Measurements from ENCODE around the gene SETSIP. TPM values are rescaled to one million over a fixed set of nuclear protein-coding genes. Genes with fewer than 3 reads are reported as not detected.
"Not testable (repeated sequence)": the region's sequence is repeated elsewhere in the genome, so short reads cannot be mapped to it uniquely, and the experiment has no call there.

SETSIP gene
- total RNA-seq, 4 donors from 2014 or later: not detected

GRCh38 chr1:92080128-92080985 is 5.1 kb upstream of the SETSIP start, which contains the start of gene BTBD8:
Gene BTBD8 (plus strand): TSS chr1:92080345. CDS start chr1:92080572, 227 bp downstream.
- WGBS, 2 donors: 1% methylated on average over 46 to 55 of the region's 55 CpGs
- Histone ChIP-seq H3K27me3 (no peaks in the 10 kb centered on the region), H3K36me3 (peaks cover 0 to 8% (median 0%) of the 10 kb centered on the region in 3 donors), H3K27ac (peak within 1 kb of the TSS; percentile 56 to 92 (median 78)), H3K9me3 (peaks cover 0 to 9% (median under 1%) of the 10 kb centered on the region in 4 donors), H3K4me3 (peak within 1 kb of the TSS; percentile 49 to 91 (median 74)), H3K4me1 (peaks cover 0 to 24% (median 0%) of the 10 kb centered on the region in 4 donors)
- peak; percentile 54 to 76 for DNase-seq (ENCODE audit: low spot score in 2 of 2)
- TF ChIP-seq POLR2A (IDR thresholded peaks at IDR 0.05): peak in 1 of 2 donors; percentile 43
- peak; percentile 48 to 77 for TF ChIP-seq EP300 (IDR thresholded peaks at IDR 0.05)
- TF ChIP-seq, protein P1, sequence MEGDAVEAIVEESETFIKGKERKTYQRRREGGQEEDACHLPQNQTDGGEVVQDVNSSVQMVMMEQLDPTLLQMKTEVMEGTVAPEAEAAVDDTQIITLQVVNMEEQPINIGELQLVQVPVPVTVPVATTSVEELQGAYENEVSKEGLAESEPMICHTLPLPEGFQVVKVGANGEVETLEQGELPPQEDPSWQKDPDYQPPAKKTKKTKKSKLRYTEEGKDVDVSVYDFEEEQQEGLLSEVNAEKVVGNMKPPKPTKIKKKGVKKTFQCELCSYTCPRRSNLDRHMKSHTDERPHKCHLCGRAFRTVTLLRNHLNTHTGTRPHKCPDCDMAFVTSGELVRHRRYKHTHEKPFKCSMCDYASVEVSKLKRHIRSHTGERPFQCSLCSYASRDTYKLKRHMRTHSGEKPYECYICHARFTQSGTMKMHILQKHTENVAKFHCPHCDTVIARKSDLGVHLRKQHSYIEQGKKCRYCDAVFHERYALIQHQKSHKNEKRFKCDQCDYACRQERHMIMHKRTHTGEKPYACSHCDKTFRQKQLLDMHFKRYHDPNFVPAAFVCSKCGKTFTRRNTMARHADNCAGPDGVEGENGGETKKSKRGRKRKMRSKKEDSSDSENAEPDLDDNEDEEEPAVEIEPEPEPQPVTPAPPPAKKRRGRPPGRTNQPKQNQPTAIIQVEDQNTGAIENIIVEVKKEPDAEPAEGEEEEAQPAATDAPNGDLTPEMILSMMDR (IDR thresholded peaks at IDR 0.05): peak in 1 of 5 experiments; percentile 40

- 94 to 95% methylated on average over 7 of the region's 7 CpGs for WGBS, 2 donors
- peaks cover 0 to 2% (median 0%) of the 10 kb centered on the region in 3 donors for H3K36me3 ChIP-seq
- TF ChIP-seq, protein P1 (IDR thresholded peaks at IDR 0.05): no peak
- TF ChIP-seq POLR2A (IDR thresholded peaks at IDR 0.05) (no peak), EP300 (IDR thresholded peaks at IDR 0.05) (no peak)
- peak overlapping the region in 3 of 4 donors; percentile 49 to 91 (median 83) for H3K4me3 ChIP-seq
- peak overlapping the region in 3 of 4 donors; percentile 56 to 92 (median 79) for H3K27ac ChIP-seq
- DNase-seq (ENCODE audit: low spot score in 2 of 2): no peak
- peaks cover 0 to 24% (median 0%) of the 10 kb centered on the region in 4 donors for H3K4me1 ChIP-seq
- peaks cover 0 to 1% (median 0%) of the 10 kb centered on the region in 4 donors for H3K9me3 ChIP-seq
- H3K27me3 ChIP-seq: no peaks in the 10 kb centered on the region
These were observed 4.2 kb upstream of the SETSIP start for GRCh38 chr1:92079441-92079840.

DNA sequence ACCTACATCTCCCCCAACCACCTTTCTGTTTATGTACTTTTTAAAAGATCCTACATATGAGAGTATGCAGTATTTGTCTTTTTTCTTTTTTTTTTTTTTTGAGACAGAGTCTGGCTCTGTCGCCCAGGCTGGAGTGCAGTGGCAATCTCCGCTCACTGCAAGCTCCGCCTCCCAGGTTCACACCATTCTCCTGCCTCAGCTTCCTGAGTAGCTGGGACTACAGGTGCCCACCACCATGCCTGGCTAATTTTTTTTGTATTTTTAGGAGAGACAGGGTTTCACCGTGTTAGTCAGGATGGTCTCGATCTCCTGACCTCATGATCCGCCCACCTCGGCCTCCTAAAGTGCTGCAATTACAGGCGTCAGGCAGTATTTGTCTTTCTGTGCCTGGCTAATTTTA is 2.9 kb upstream of the SETSIP start:
- not testable (repeated sequence) for H3K27me3 ChIP-seq; H3K36me3 ChIP-seq; H3K27ac ChIP-seq; DNase-seq (ENCODE audit: low spot score in 2 of 2); H3K9me3 ChIP-seq; H3K4me3 ChIP-seq
- 88 to 91% methylated on average over 8 of the region's 8 CpGs for WGBS, 2 donors
- H3K4me1 ChIP-seq: peaks cover 0 to 24% (median 0%) of the 10 kb centered on the region in 4 donors

DNA sequence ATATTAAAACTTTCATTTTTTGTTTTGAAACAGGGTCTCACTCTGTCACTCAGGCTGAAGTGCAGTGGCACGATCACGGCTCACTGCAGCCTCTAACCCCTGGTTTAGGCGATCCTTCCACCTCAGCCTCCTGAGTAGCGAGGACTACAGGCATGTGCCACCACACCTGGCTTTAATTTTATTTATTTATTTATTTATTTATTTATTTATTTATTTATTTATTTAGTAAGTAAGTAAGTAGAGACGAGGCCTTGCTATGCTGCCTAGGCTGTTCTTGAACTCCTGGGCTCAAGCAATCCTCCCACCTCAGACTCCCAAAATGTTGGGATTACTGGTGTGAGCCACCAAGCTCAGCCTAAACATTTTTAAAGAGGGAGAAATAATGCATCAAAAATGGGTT is 1.2 kb upstream of the SETSIP start:
- TF ChIP-seq, protein P1 (IDR thresholded peaks at IDR 0.05): no peak
- TF ChIP-seq EP300 (IDR thresholded peaks at IDR 0.05) (no peak), POLR2A (IDR thresholded peaks at IDR 0.05) (no peak)
- Histone ChIP-seq H3K4me3 (no peak overlapping the region), H3K27ac (no peak overlapping the region), H3K27me3 (no peaks in the 10 kb centered on the region), H3K9me3 (no peaks in the 10 kb centered on the region), H3K4me1 (peaks cover 0 to 11% (median 0%) of the 10 kb centered on the region in 4 donors), H3K36me3 (no peaks in the 10 kb centered on the region)
- WGBS, 2 donors: 93 to 94% methylated on average over 5 of the region's 5 CpGs
- no peak for DNase-seq (ENCODE audit: low spot score in 2 of 2)

- H3K36me3 ChIP-seq, H3K9me3 ChIP-seq: not testable (repeated sequence)
These were observed 765 bp downstream of the SETSIP start for GRCh38 chr1:92074446-92074845.

GRCh38 chr1:92070892-92071291 is 4.3 kb downstream of the SETSIP start:
- H3K36me3 ChIP-seq: no peaks in the 10 kb centered on the region
- no peak for TF ChIP-seq EP300 (IDR thresholded peaks at IDR 0.05)
- 81 to 90% methylated on average over 2 of the region's 2 CpGs for WGBS, 2 donors

More at GRCh38 chr1:92074446-92074845, 765 bp downstream of the SETSIP start:
- DNase-seq (ENCODE audit: low spot score in 2 of 2); H3K4me3 ChIP-seq; H3K4me1 ChIP-seq; H3K27ac ChIP-seq; H3K27me3 ChIP-seq: not testable (repeated sequence)

More at GRCh38 chr1:92070892-92071291, 4.3 kb downstream of the SETSIP start:
- H3K27ac ChIP-seq: no peak overlapping the region
- no peak for DNase-seq (ENCODE audit: low spot score in 2 of 2)
- H3K4me3 ChIP-seq: no peak overlapping the region
- H3K27me3 ChIP-seq: no peaks in the 10 kb centered on the region
- H3K9me3 ChIP-seq: no peaks in the 10 kb centered on the region
- H3K4me1 ChIP-seq: no peaks in the 10 kb centered on the region

All from tibial nerve (tissue), 4 donors.